Esophagus squamous epithelium (tissue), 5 donors: ENCODE results near the gene OR2AT4. TPM values are rescaled to one million over a fixed set of nuclear protein-coding genes. Genes with fewer than 3 reads are reported as not detected.

ENCODE experiments used
- DNase-seq: peaks from one replicate; lab custom pipeline; 2025; lab: John Stamatoyannopoulos, UW
- H3K27ac ChIP-seq, 4 donors: fragments of 200-600 bp; sonication (generic); one replicate each; pipeline ENCODE4 v1.5.1; 2016 to 2019; ENCODE audit warnings: mild to moderate bottlenecking in 1 of 4
- H3K27me3 ChIP-seq, 4 donors: fragments of 200-600 bp; sonication (generic); 1 replicate in 3 of 4; 2 replicates in 1 of 4; pipeline versions ENCODE4 v1.5.1 to v1.6.0; 2017 to 2021; ENCODE audit warnings: antibody characterized with exemption in 1 of 4
- H3K36me3 ChIP-seq, 3 donors: fragments of 200-600 bp; sonication (generic); one replicate each; pipeline ENCODE4 v1.5.1; 2016 to 2019
- H3K4me1 ChIP-seq, 3 donors: fragments of 200-600 bp; sonication (generic); one replicate each; pipeline ENCODE4 v1.5.1; 2017 to 2019
- H3K4me3 ChIP-seq, 4 donors: fragments of 200-600 bp; sonication (generic); 1 replicate in 3 of 4; 2 replicates in 1 of 4; pipeline ENCODE4 v1.5.1; 2016 to 2019; ENCODE audit warnings: mild to moderate bottlenecking in 2 of 4, moderate library complexity in 1 of 4
- H3K9me3 ChIP-seq, 3 donors: fragments of 200-600 bp; sonication (generic); one replicate each; pipeline ENCODE4 v1.5.1; 2016 to 2019
- CTCF ChIP-seq, 6 experiments: fragments of 450-650 bp in 4 of 6; fragments of 200-600 bp in 2 of 6; sonication (generic) in 2 of 6; IDR thresholded peaks; one replicate each; pipeline ENCODE4 v1.5.1; 2016 to 2019; ENCODE audit warnings: antibody characterized with exemption in 6 of 6, mild to moderate bottlenecking in 4 of 6, moderate library complexity in 4 of 6
- POLR2A ChIP-seq, 4 donors: fragments of 450-650 bp; IDR thresholded peaks; one replicate each; pipeline ENCODE4 v1.6.1; 2017; ENCODE audit warnings: antibody characterized with exemption in 4 of 4, mild to moderate bottlenecking in 4 of 4, moderate library complexity in 3 of 4
- WGBS, 2 donors: methylation state at CpG; one replicate each; pipeline ENCODE4 v1.1.5; 2018; 5-methylcytosine and 5-hydroxymethylcytosine counted together
- intact Hi-C: fragments of 100-400 bp; cut with DNase I; formaldehyde crosslinking; loops from one replicate; pipeline ENCODE4 v1.15.0; 2022
- total RNA-seq, 4 donors: library from RNA; depleted of rRNA; stranded (reverse); fragments of >200 nt; gene quantifications; one replicate each; pipeline ENCODE4 v1.1.0, GENCODE V29; 2016
- donor health status: DM: yes; HTN: yes; CAD: no.

The OR2AT4 gene
- not detected for total RNA-seq

GRCh38 chr11:75096456-75097172 is at the start of gene OR2AT4:
TSS of gene OR2AT4 (minus strand) at chr11:75096876.
- H3K27ac ChIP-seq, result no peak within 1 kb of the TSS
- no peak within 1 kb of the TSS for H3K4me3 ChIP-seq
- peaks cover 0 to 50% (median 0%) of the 10 kb centered on the region in 4 donors for H3K27me3 ChIP-seq
- intact Hi-C loops, result no loop called here
- no peaks in the 10 kb centered on the region for H3K36me3 ChIP-seq
- no peaks in the 10 kb centered on the region for H3K4me1 ChIP-seq
- TF ChIP-seq CTCF (IDR thresholded peaks at IDR 0.05) (no peak), POLR2A (IDR thresholded peaks at IDR 0.05) (no peak)
- no peak for DNase-seq
- no peaks in the 10 kb centered on the region for H3K9me3 ChIP-seq
- WGBS, 2 donors, result 84 to 87% methylated on average over 8 to 9 of the region's 9 CpGs

GRCh38 chr11:75145972-75146519 is 49.4 kb upstream of the OR2AT4 start:
- DNase-seq, result no peak
- H3K4me3 ChIP-seq, result no peak overlapping the region
- H3K27ac ChIP-seq, result no peak overlapping the region
- WGBS, 2 donors, result 57 to 69% methylated on average over 6 of the region's 6 CpGs
- peaks cover 23 to 69% (median 25%) of the 10 kb centered on the region in 3 donors for H3K4me1 ChIP-seq
- H3K9me3 ChIP-seq, result no peaks in the 10 kb centered on the region
- intact Hi-C loops, result loop anchor here (2.0 kb wide), 1 partner anchor 57 kb away; no protein-coding TSS in a partner anchor
- no peaks in the 10 kb centered on the region for H3K36me3 ChIP-seq
- TF ChIP-seq CTCF (IDR thresholded peaks at IDR 0.05) (no peak), POLR2A (IDR thresholded peaks at IDR 0.05) (no peak)
- no peaks in the 10 kb centered on the region for H3K27me3 ChIP-seq

- H3K27ac ChIP-seq, result no peak overlapping the region
- no peak for DNase-seq
Observed at GRCh38 chr11:75145196-75145971, 48.7 kb upstream of the OR2AT4 start.

GRCh38 chr11:75144716-75145014 is 48.0 kb upstream of the OR2AT4 start:
- no peak overlapping the region for H3K27ac ChIP-seq
- 34 to 39% methylated on average over 3 of the region's 3 CpGs for WGBS, 2 donors

More at GRCh38 chr11:75145196-75145971, 48.7 kb upstream of the OR2AT4 start:
- Histone ChIP-seq H3K36me3 (no peaks in the 10 kb centered on the region), H3K9me3 (no peaks in the 10 kb centered on the region), H3K4me3 (no peak overlapping the region), H3K4me1 (peaks cover 16 to 62% (median 21%) of the 10 kb centered on the region in 3 donors), H3K27me3 (no peaks in the 10 kb centered on the region)
- intact Hi-C loops, result loop anchor here (2.0 kb wide), 1 partner anchor 57 kb away; no protein-coding TSS in a partner anchor
- 73 to 82% methylated on average over 5 to 8 of the region's 9 CpGs for WGBS, 2 donors
- TF ChIP-seq POLR2A (IDR thresholded peaks at IDR 0.05), result no peak
- no peak for TF ChIP-seq CTCF (IDR thresholded peaks at IDR 0.05)

More at GRCh38 chr11:75144716-75145014, 48.0 kb upstream of the OR2AT4 start:
- no peaks in the 10 kb centered on the region for H3K36me3 ChIP-seq
- H3K9me3 ChIP-seq, result no peaks in the 10 kb centered on the region
- intact Hi-C loops, result loop anchor here (2.0 to 5.0 kb wide), 2 partner anchors 58 to 103 kb away; no protein-coding TSS in a partner anchor
- peaks cover 14 to 55% (median 15%) of the 10 kb centered on the region in 3 donors for H3K4me1 ChIP-seq
- H3K4me3 ChIP-seq, result no peak overlapping the region
- H3K27me3 ChIP-seq, result peaks cover 0 to 3% (median 0%) of the 10 kb centered on the region in 4 donors
- TF ChIP-seq CTCF (IDR thresholded peaks at IDR 0.05) (no peak), POLR2A (IDR thresholded peaks at IDR 0.05) (no peak)
- DNase-seq, result no peak
